HG02870 (cell line): Measurements from ENCODE around the gene PRKCG.
"Not testable (repeated sequence)": the region's sequence is repeated elsewhere in the genome, so short reads cannot be mapped to it uniquely, and the experiment has no call there.

ENCODE experiments used
- ATAC-seq: cut with Tn5 transposase; IDR thresholded peaks from one replicate; pipeline ENCODE4 v1.9.1; 2021; ENCODE audit warnings: mild to moderate bottlenecking, moderate library complexity; ENCODE audit not compliant: unreplicated experiment

Gene PRKCG

GRCh38 chr19:53936029-53936428 is 54.0 kb downstream of the PRKCG start:
- no peak for ATAC-seq

- ATAC-seq = no peak
These were observed 60.2 kb downstream of the PRKCG start for GRCh38 chr19:53942001-53942786.

GRCh38 chr19:53944416-53944815 is 62.4 kb downstream of the PRKCG start:
- ATAC-seq = no peak

- ATAC-seq = no peak
These were observed 62.9 kb downstream of the PRKCG start for GRCh38 chr19:53944933-53945332.

- no peak for ATAC-seq
These were observed 63.4 kb downstream of the PRKCG start for GRCh38 chr19:53945441-53945840.

- no peak for ATAC-seq
These were observed 64.0 kb downstream of the PRKCG start for GRCh38 chr19:53945998-53946397.

- ATAC-seq = no peak
These were observed 65.6 kb downstream of the PRKCG start for GRCh38 chr19:53947624-53948023.

GRCh38 chr19:53948611-53949010 is 66.6 kb downstream of the PRKCG start:
- ATAC-seq = not testable (repeated sequence)

GRCh38 chr19:53951436-53951835 is 69.4 kb downstream of the PRKCG start:
- no peak for ATAC-seq

GRCh38 chr19:53951947-53952346 is 70.0 kb downstream of the PRKCG start:
- no peak for ATAC-seq

- no peak for ATAC-seq
These were observed 71.4 kb downstream of the PRKCG start for GRCh38 chr19:53953383-53953782.
